Cerebellar cortex (tissue), 1 donor: ENCODE data around the gene GPSM3.

ENCODE experiments used
- DNase-seq: peaks from one replicate; pipeline ENCODE4 v3.0.0-alpha.2; 2015; ENCODE audit warnings: low spot score

Gene GPSM3

GRCh38 chr6:32174416-32174815 lies 18.0 kb downstream of the GPSM3 start:
- no peak for DNase-seq

GRCh38 chr6:32173051-32173727 lies 19.3 kb downstream of the GPSM3 start:
- no peak for DNase-seq

GRCh38 chr6:32171234-32171633 lies 21.2 kb downstream of the GPSM3 start:
- DNase-seq, result no peak

GRCh38 chr6:32170294-32170693 lies 22.1 kb downstream of the GPSM3 start:
- no peak for DNase-seq

- DNase-seq, result no peak
Observed at GRCh38 chr6:32168807-32169591, 23.4 kb downstream of the GPSM3 start.

GRCh38 chr6:32168350-32168749 lies 24.1 kb downstream of the GPSM3 start:
- no peak for DNase-seq

GRCh38 chr6:32167761-32168262 lies 24.6 kb downstream of the GPSM3 start:
- DNase-seq, result no peak

- no peak for DNase-seq
Observed at GRCh38 chr6:32167154-32167760, 25.2 kb downstream of the GPSM3 start.

GRCh38 chr6:32166411-32167061 lies 25.9 kb downstream of the GPSM3 start:
- DNase-seq, result no peak

- no peak for DNase-seq
Observed at GRCh38 chr6:32164295-32164694, 28.1 kb downstream of the GPSM3 start, which contains the start of gene EGFL8. EGFL8 (plus strand) TSS chr6:32164595; CDS start chr6:32166166, 1,571 bp downstream.

GRCh38 chr6:32163559-32164258 lies 28.7 kb downstream of the GPSM3 start:
- DNase-seq, result no peak

GRCh38 chr6:32158052-32158451 lies 34.4 kb downstream of the GPSM3 start:
- no peak for DNase-seq

GRCh38 chr6:32156891-32157290 lies 35.6 kb downstream of the GPSM3 start:
- DNase-seq, result no peak

- peak; percentile 68 for DNase-seq
Observed at GRCh38 chr6:32154514-32155161, 37.8 kb downstream of the GPSM3 start.

- DNase-seq, result peak; percentile 96
Observed at GRCh38 chr6:32153564-32154513, 38.6 kb downstream of the GPSM3 start, which contains the start of gene PPT2. PPT2 (plus strand) TSS chr6:32154141; CDS start chr6:32154595, 454 bp downstream.

GRCh38 chr6:32152769-32153563 lies 39.5 kb downstream of the GPSM3 start:
- DNase-seq, result peak; percentile 74

GRCh38 chr6:32151863-32152768 lies 40.3 kb downstream of the GPSM3 start, which contains the start of gene PRRT1:
PRRT1 (minus strand) TSS chr6:32151939; CDS start chr6:32151827, 112 bp downstream.
- peak; percentile 56 for DNase-seq
